Smooth muscle cell (in vitro differentiated cells): ENCODE measurements around the gene TNK2. TPM values are rescaled to one million over a fixed set of nuclear protein-coding genes. Genes with fewer than 3 reads are reported as not detected.

Source experiments
- DNase-seq: peaks from one replicate; lab custom pipeline; 2025; ENCODE audit not compliant: unreplicated experiment; lab: John Stamatoyannopoulos, UW
- H2AFZ ChIP-seq: fragments of 200-600 bp; sonication (generic); 2 replicates; pipeline ENCODE4 v1.6.0; 2016; ENCODE audit warnings: antibody characterized with exemption, low read depth, mild to moderate bottlenecking
- H3F3A ChIP-seq: fragments of 200-600 bp; sonication (generic); 2 replicates; pipeline ENCODE4 v1.6.0; 2017; ENCODE audit warnings: antibody characterized with exemption, low read depth
- H3K27ac ChIP-seq: fragments of 200-600 bp; sonication (generic); 2 replicates; pipeline ENCODE4 v1.5.1; 2016; ENCODE audit warnings: low read depth, mild to moderate bottlenecking
- H3K27me3 ChIP-seq: fragments of 200-600 bp; sonication (generic); 2 replicates; pipeline ENCODE4 v1.6.1; 2016; ENCODE audit warnings: low read depth, mild to moderate bottlenecking
- H3K36me3 ChIP-seq: fragments of 200-600 bp; sonication (generic); 2 replicates; pipeline ENCODE4 v1.5.1; 2016; ENCODE audit warnings: low read depth
- H3K4me1 ChIP-seq: fragments of 200-600 bp; sonication (generic); 2 replicates; pipeline ENCODE4 v1.5.1; 2016; ENCODE audit warnings: low read depth
- H3K4me2 ChIP-seq: fragments of 200-600 bp; sonication (generic); 2 replicates; pipeline ENCODE4 v1.6.0; 2016; ENCODE audit warnings: mild to moderate bottlenecking
- H3K4me3 ChIP-seq: fragments of 200-600 bp; sonication (generic); 2 replicates; pipeline ENCODE4 v1.5.1; 2016; ENCODE audit warnings: mild to moderate bottlenecking
- H3K79me2 ChIP-seq: fragments of 200-600 bp; sonication (generic); 2 replicates; pipeline ENCODE4 v1.6.0; 2016; ENCODE audit warnings: low read depth, mild to moderate bottlenecking
- H3K9ac ChIP-seq: fragments of 200-600 bp; sonication (generic); 2 replicates; pipeline ENCODE4 v1.6.0; 2016; ENCODE audit warnings: low read depth
- H3K9me3 ChIP-seq: fragments of 200-600 bp; sonication (generic); replicated peaks from 2 replicates; pipeline ENCODE4 v1.5.1; 2016; ENCODE audit warnings: low read depth
- H4K20me1 ChIP-seq: fragments of 200-600 bp; sonication (generic); 2 replicates; pipeline ENCODE4 v1.6.0; 2016; ENCODE audit warnings: low read depth
- CTCF ChIP-seq: fragments of 200-600 bp; sonication (generic); IDR thresholded peaks from 2 replicates; pipeline ENCODE4 v1.5.1; 2017; ENCODE audit warnings: borderline replicate concordance, mild to moderate bottlenecking, antibody characterized with exemption; ENCODE audit not compliant: insufficient read depth, poor library complexity, severe bottlenecking
- WGBS: methylation state at CpG from one replicate; pipeline ENCODE4 v1.1.7; 2016; ENCODE audit warnings: low lambda C conversion rate; 5-methylcytosine and 5-hydroxymethylcytosine counted together
- polyA plus RNA-seq: library from polyadenylated mRNA; unstranded; fragments of >200 nt; fragmentation: Nextera tagmentation; extraction: Ambion mirVana; gene quantifications from 2 replicates; pipeline ENCODE4 v1.2.1, GENCODE V29; 2016
- total RNA-seq: library from RNA; depleted of rRNA; stranded (reverse); fragments of >200 nt; gene quantifications from 2 replicates; pipeline ENCODE4 v1.2.3, GENCODE V29; 2014

The TNK2 gene
- total and polyA plus RNA-seq, 2 experiments from 2014 or later, result 2.8 to 10.6 TPM

GRCh38 chr3:195878424-195879274 is 29.7 kb downstream of the TNK2 start:
- Histone ChIP-seq H2AFZ (no peak overlapping the region), H3K4me3 (no peak overlapping the region), H3K4me1 (no peaks in the 10 kb centered on the region), H3K9ac (no peak overlapping the region), H3K36me3 (no peaks in the 10 kb centered on the region), H3F3A (no peaks in the 10 kb centered on the region), H3K9me3 (no peaks in the 10 kb centered on the region), H4K20me1 (peaks cover 4% of the 10 kb centered on the region), H3K27ac (no peak overlapping the region), H3K79me2 (no peaks in the 10 kb centered on the region), H3K27me3 (no peaks in the 10 kb centered on the region), H3K4me2 (no peak overlapping the region)
- TF ChIP-seq CTCF, result no peak
- DNase-seq, result no peak
- 96% methylated on average over 24 of the region's 30 CpGs for WGBS

GRCh38 chr3:195877767-195878423 is 30.5 kb downstream of the TNK2 start:
- Histone ChIP-seq H3K9ac (no peak overlapping the region), H3K79me2 (no peaks in the 10 kb centered on the region), H4K20me1 (peaks cover 4% of the 10 kb centered on the region), H3K27me3 (no peaks in the 10 kb centered on the region), H3F3A (no peaks in the 10 kb centered on the region), H3K4me1 (no peaks in the 10 kb centered on the region), H3K36me3 (no peaks in the 10 kb centered on the region), H2AFZ (no peak overlapping the region), H3K9me3 (no peaks in the 10 kb centered on the region), H3K4me2 (no peak overlapping the region), H3K4me3 (no peak overlapping the region), H3K27ac (no peak overlapping the region)
- no peak for DNase-seq
- WGBS, result 95% methylated on average over 14 of the region's 15 CpGs
- no peak for TF ChIP-seq CTCF

GRCh38 chr3:195877136-195877715 is 31.1 kb downstream of the TNK2 start:
- Histone ChIP-seq H3K9ac (no peak overlapping the region), H3K27me3 (no peaks in the 10 kb centered on the region), H3K9me3 (no peaks in the 10 kb centered on the region), H3K4me3 (no peak overlapping the region), H4K20me1 (peaks cover 4% of the 10 kb centered on the region), H3K79me2 (no peaks in the 10 kb centered on the region), H3K27ac (no peak overlapping the region), H3F3A (no peaks in the 10 kb centered on the region), H3K36me3 (no peaks in the 10 kb centered on the region), H3K4me1 (no peaks in the 10 kb centered on the region), H2AFZ (no peak overlapping the region), H3K4me2 (no peak overlapping the region)
- no peak for DNase-seq
- no peak for TF ChIP-seq CTCF
- WGBS, result 98% methylated on average over 10 of the region's 10 CpGs
